GM19463 (cell line): ENCODE data around the gene MYOT.
"Not testable (repeated sequence)": the region's sequence is repeated elsewhere in the genome, so short reads cannot be mapped to it uniquely, and the experiment has no call there.

Experiments
- ATAC-seq: cut with Tn5 transposase; IDR thresholded peaks from one replicate; pipeline ENCODE4 v1.9.1; 2021; ENCODE audit warnings: mild to moderate bottlenecking, moderate library complexity; ENCODE audit not compliant: unreplicated experiment

MYOT gene

DNA sequence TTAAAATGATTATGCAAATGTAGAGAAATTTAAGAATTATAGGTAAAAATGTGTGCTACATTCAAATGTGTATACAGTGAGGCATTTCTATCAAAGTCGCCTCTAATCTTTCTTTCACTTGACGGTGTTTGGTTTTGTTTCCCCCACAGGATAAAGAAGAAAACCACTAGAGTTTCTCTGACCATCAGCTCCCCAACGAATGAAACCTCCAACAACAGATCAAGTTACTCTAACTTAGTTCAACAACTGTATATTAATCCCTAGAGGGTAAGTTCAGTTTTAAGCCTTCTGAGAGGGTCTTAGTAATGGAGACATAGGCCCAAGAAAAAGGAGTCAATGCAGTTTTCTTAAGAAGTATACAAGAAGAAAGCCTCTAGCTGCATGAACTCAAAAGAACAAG is 11.5 kb upstream of the MYOT start:
- no peak for ATAC-seq

GRCh38 chr5:137856916-137857862 is 10.5 kb upstream of the MYOT start:
- ATAC-seq, result no peak

DNA sequence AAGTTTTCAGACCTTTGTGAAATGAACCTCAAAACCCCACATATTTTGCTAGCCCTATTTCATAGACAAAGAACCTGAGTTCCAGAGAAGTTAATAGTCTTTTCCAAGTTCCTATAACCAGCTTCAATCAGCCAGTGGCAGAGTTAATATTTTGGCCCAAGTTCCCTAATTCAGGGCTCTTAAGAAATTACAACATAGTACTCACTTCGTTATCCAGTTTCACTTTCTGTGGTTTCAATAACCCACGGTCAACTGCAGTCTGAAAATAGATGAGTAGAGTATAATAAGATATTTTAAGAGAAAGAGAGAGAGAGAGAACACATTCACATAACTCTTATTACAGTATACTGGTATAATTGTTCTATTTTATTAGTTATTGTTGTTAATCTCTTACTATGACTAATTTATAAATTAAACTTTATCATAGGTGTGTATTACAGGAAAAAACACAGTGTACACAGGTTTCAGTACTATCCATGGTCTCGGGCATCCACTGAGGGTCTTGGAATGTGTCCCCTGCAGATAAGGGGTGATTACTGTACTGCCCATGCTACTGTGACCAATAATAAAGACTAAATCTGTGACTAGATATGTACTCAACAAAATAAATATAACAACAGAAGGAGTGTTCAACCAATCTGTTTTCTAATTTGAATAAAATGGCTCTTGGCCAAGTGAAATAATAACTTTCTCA is 9.3 kb upstream of the MYOT start:
- peak; percentile 72 for ATAC-seq

- no peak for ATAC-seq
Observed at GRCh38 chr5:137858954-137859353, 8.7 kb upstream of the MYOT start.

- ATAC-seq, result no peak
Observed at GRCh38 chr5:137862251-137862650, 5.4 kb upstream of the MYOT start.

DNA sequence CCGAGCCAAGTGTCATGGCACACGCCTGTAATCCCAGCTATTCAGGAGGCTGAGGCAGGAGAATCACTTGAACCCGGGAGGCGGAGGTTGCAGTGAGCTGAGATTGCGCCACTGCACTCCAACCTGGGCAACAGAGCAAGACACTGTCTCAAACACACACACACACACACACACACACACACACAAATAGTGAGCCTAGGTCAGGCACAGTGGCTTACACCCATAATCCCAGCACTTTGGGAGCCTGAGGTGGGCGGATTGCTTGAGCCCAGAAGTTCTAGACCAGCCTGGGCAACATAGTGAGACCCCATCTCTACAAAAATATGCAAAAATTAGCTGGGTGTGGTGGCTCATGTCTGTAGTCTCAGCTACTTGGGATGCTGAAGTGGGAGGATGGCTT is 4.0 kb upstream of the MYOT start:
- not testable (repeated sequence) for ATAC-seq

DNA sequence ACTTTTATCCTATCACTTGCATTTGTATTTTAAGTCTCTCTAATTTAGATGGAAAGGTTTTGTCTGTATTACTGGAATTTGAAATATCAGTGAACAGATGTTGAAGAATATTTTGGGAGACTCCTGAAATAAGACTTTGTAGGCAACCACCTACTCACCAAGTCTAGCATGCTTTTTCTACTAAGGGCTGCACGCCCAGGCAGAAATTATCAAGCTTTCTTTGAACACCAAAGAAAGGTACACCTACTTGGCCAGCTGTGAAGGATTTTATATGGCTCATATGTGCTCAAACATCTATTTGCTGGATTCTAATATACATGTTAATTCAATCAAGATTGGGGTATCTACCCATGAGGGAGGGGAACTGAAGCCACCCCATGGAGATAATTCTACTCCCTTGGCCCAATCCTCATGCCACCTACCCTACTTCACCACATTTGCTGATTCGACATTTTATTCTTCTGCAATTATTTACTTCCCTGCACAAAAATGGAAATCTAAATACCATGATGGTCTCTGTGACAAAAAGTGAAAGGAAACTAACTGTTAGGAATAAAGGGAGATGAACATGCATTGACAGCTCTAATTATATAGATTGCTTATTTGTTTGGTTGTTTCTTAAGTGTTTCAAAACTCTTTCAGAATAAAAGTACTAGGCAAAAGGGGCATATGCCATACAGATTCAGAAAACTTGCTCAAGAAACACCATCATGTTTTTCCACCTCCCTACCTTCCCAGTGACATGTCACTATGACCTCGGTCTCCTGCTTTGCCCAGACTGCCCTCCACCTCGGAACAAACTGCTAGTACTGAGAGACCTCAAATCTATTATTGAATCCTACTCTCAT is 895 bp upstream of the MYOT start:
- ATAC-seq, result no peak

- no peak for ATAC-seq
Observed at GRCh38 chr5:137870647-137871339, 3.1 kb downstream of the MYOT start.

DNA sequence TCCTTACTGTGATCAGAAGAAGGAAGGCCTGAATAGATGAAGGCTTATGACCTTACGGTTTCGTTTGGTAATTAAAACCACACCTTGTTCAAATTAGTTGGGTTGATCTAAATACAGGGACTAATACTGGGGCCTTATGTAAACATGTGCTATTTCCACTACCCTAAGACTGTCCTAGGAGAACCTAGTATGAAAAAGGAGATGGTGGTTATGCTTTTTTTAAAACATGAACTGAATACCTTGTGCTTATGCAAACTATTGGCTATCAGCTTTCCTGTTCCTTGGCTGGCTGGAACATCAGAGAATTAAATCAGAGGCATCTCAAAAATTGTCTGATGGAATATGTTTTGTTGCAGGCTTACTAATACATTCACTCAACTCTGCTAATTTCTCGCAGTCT is 3.9 kb downstream of the MYOT start:
- ATAC-seq, result no peak

- no peak for ATAC-seq
Observed at GRCh38 chr5:137872466-137872865, 4.8 kb downstream of the MYOT start.

DNA sequence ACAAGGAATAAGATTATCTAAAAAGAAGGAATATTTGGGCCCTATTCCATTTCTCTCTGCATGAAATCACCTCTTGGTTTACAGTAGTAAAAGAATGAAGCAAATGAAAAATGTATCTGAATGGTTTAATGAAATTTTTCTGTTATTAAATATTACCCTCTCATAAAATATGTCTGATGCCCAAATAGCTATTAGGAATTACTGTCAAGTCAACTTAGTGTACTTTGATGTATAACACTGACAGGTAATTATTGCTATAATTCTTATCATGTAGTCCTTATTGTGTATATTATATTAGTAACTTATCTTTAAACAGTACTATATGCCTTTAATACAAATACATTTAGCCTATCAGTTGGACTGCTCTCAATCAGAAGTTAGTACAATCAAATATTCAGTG is 8.4 kb downstream of the MYOT start:
- ATAC-seq, result no peak

DNA sequence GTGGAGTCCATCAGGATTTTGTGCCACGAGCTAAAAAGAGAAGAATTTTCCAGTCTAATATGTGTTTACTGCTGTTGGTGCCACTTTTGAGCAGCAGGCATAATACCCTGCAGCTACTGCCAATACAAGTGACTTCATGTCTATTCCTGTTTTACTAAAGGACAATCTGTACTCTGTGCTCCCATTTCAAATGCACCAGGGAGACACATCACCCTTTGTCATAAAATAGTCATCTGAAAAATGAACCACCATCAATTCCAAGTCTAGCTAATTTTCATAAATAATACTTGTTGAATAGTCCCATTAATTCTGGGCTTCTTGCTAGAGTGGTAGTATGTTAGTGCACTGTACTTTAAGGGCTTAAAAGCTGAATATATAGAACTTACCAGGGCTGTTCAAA is 12.7 kb downstream of the MYOT start:
- ATAC-seq, result no peak

DNA sequence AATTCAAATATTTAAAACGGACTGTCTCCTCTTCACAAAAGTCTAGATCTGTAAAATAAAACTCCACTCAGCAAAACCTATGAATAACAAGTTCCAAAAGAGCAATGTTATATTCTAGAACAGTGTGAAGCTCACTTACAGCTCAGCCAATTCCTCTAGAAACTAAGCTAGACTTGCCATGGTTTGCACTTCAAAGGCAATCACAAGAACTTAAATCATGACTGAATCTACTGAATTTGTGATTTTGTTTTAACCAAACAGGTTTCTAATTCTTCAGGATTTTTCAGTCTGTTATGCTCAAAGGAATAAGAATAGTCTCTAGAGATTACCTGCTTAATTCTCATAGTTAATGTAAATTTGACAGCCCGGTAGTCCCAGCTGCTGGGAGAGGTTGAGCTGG is 20.2 kb downstream of the MYOT start:
- ATAC-seq, result no peak

DNA sequence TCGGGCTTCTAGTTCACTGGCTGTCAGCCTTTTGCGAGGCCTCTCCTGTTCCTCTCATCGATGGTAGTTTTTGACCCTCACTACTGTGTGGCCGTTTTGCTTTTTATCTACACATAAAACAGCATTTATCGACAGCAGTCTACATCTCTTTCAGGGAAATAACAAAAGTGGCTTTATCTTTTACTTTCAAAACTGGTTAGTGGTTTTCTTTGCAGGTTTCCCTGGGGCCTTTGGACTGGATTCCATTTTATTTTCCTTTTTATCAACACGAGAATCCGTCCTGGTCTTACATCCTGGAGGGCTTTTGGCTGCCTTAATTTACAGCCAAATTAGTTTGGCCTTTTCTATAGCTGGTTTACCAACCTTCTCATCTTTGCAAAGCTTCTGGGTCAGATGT is 20.8 kb downstream of the MYOT start:
- ATAC-seq, result no peak

DNA sequence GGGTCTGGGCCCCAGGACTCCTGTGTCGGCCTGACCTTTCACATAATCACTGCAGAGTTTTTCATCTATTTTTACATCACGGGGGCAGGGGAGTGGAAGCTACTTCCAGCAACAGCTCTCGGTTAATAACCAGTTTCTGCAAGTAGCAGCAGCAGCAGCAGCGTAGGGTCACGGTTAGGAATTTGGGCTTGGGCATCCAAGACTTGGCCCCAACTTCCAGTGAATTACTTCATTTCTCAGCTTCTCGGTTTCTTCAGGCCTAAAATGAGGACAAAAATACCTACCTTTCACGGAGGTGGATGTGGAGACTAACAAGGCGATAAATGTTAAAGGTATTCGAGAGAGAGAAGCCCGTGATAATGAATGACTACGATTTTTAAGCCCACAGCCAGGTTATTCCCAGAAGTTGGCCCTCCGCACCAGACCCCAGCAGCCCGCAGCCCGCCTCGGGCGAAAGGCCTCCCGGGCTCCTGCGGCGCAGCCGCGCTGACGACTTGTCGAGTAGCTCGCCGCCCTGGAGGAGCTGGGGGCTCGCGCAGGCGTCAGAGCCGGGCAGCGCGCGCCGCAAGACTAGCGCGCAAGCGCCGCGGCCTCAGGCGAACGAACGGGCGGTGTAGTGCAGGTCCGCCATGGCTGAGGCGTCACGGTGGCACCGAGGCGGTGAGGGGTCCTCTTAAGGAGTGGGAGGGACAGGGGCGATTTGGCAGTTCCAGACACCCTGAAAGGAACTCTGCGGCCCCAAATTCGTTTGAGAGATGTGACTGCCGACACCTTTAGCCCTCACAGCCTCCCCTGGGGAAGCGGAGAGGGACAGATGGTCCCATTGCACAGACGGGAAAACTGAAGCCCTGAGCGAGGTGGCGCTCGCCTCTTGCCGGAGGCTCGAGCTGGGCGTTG is 21.5 kb downstream of the MYOT start, which contains the start of gene PKD2L2:
PKD2L2 (plus strand) TSS at position 595 of the 897 bp plus-strand sequence; CDS start at position 630, 35 bp downstream.
- ATAC-seq, result peak; percentile 99

DNA sequence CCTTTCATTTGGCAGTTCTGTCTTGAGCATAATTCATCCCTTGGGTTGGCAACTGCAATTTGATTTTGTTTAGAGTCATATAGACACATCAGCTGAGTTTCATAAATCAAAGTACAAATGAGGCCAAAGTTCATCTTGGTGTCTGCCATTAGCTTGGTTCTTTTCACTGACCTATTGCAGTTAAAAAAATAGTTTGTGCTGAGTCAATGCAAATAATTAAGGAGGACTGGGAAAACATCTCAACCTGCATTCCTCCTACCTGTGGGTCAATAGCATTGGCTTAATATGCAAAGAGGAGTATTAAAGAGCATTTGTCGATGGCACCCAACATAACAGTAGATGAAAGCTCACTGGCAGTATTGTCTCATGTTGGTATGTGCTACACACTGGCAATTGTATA is 23.2 kb downstream of the MYOT start:
- ATAC-seq, result no peak

- ATAC-seq, result no peak
Observed at GRCh38 chr5:137891849-137892248, 24.2 kb downstream of the MYOT start.

- ATAC-seq, result no peak
Observed at GRCh38 chr5:137894586-137894985, 26.9 kb downstream of the MYOT start.

GRCh38 chr5:137896560-137896959 is 28.9 kb downstream of the MYOT start:
- ATAC-seq, result no peak

DNA sequence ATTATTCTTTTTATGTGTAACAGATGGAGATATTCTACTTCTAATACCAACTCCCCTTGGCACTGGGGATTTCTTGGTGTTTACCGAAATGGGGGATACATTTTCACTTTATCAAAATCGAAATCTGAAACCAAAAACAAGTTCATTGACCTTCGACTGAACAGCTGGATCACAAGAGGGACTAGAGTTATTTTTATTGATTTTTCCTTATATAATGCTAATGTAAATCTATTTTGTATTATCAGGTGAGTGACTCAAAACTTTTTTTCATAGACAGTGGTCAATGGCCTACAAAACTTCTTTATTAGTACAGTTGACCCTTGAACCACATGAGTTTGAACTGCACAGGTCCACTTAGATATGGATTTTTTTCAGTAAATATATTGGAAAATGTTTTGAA is 31.8 kb downstream of the MYOT start:
- no peak for ATAC-seq
